Measurements from ENCODE around the gene MAPKAPK3. TPM values are rescaled to one million over a fixed set of nuclear protein-coding genes. Genes with fewer than 3 reads are reported as not detected.

The MAPKAPK3 gene
- total RNA-seq, 1 donor from 2014 or later = 359 TPM

- TF ChIP-seq CTCF (IDR thresholded peaks at IDR 0.05; ENCODE audit: borderline replicate concordance) = no peak
- Histone ChIP-seq H3K27me3 (ENCODE audit: low read depth) (no peaks in the 10 kb centered on the region), H3K27ac (replicated peaks) (peak overlapping the region; percentile 100), H3K4me3 (peak overlapping the region; percentile 81), H3K9me3 (replicated peaks) (no peaks in the 10 kb centered on the region), H3K36me3 (peaks cover 21% of the 10 kb centered on the region), H3K4me1 (peaks cover 81% of the 10 kb centered on the region)
- peak; percentile 19 for DNase-seq
- intact Hi-C loops (cut with micrococcal nuclease) = no loop called here
Measured at GRCh38 chr3:50610992-50611463, 5.9 kb upstream of the MAPKAPK3 start.

- intact Hi-C loops (cut with micrococcal nuclease) = no loop called here
- Histone ChIP-seq H3K27me3 (ENCODE audit: low read depth) (no peaks in the 10 kb centered on the region), H3K27ac (replicated peaks) (peak within 1 kb of the TSS; percentile 100), H3K9me3 (replicated peaks) (no peaks in the 10 kb centered on the region), H3K4me3 (peak within 1 kb of the TSS; percentile 81), H3K36me3 (peaks cover 17% of the 10 kb centered on the region), H3K4me1 (peaks cover 81% of the 10 kb centered on the region)
- DNase-seq = peak; percentile 96
- TF ChIP-seq CTCF (IDR thresholded peaks at IDR 0.05; ENCODE audit: borderline replicate concordance) = peak; percentile 85
Measured at GRCh38 chr3:50611464-50612233, 5.3 kb upstream of the MAPKAPK3 start, which contains the start of gene CISH. Gene CISH (minus strand): TSS chr3:50611774. CDS start chr3:50611650, 124 bp downstream.

- Histone ChIP-seq H3K36me3 (peaks cover 10% of the 10 kb centered on the region), H3K9me3 (replicated peaks) (no peaks in the 10 kb centered on the region), H3K4me1 (peaks cover 79% of the 10 kb centered on the region), H3K27me3 (ENCODE audit: low read depth) (no peaks in the 10 kb centered on the region), H3K27ac (replicated peaks) (peak overlapping the region; percentile 100), H3K4me3 (peak overlapping the region; percentile 81)
- no peak for TF ChIP-seq CTCF (IDR thresholded peaks at IDR 0.05; ENCODE audit: borderline replicate concordance)
- intact Hi-C loops (cut with micrococcal nuclease) = no loop called here
- DNase-seq = no peak
Measured at GRCh38 chr3:50612234-50612882, 4.6 kb upstream of the MAPKAPK3 start.

GRCh38 chr3:50612970-50613846 is 3.7 kb upstream of the MAPKAPK3 start:
- peaks cover 79% of the 10 kb centered on the region for H3K4me1 ChIP-seq
- DNase-seq = no peak
- H3K27ac ChIP-seq (replicated peaks) = peak overlapping the region; percentile 100
- H3K27me3 ChIP-seq (ENCODE audit: low read depth) = no peaks in the 10 kb centered on the region
- peaks cover 2% of the 10 kb centered on the region for H3K36me3 ChIP-seq
- intact Hi-C loops (cut with micrococcal nuclease) = no loop called here
- peak overlapping the region; percentile 81 for H3K4me3 ChIP-seq
- no peak for TF ChIP-seq CTCF (IDR thresholded peaks at IDR 0.05; ENCODE audit: borderline replicate concordance)
- no peaks in the 10 kb centered on the region for H3K9me3 ChIP-seq (replicated peaks)

- DNase-seq = no peak
- Histone ChIP-seq H3K9me3 (replicated peaks) (no peaks in the 10 kb centered on the region), H3K4me1 (peaks cover 75% of the 10 kb centered on the region), H3K36me3 (no peaks in the 10 kb centered on the region), H3K4me3 (no peak overlapping the region), H3K27ac (replicated peaks) (no peak overlapping the region), H3K27me3 (ENCODE audit: low read depth) (no peaks in the 10 kb centered on the region)
- intact Hi-C loops (cut with micrococcal nuclease) = no loop called here
- no peak for TF ChIP-seq CTCF (IDR thresholded peaks at IDR 0.05; ENCODE audit: borderline replicate concordance)
Measured at GRCh38 chr3:50615190-50615589, 1.8 kb upstream of the MAPKAPK3 start.

Measured in left ventricle myocardium inferior (tissue), 1 donor.